GM19351 (cell line): Measurements from ENCODE around the gene NVL.

Source experiments
- ATAC-seq: cut with Tn5 transposase; IDR thresholded peaks from one replicate; pipeline ENCODE4 v1.9.1; 2021; ENCODE audit warnings: mild to moderate bottlenecking, moderate library complexity; ENCODE audit not compliant: unreplicated experiment

NVL gene

DNA sequence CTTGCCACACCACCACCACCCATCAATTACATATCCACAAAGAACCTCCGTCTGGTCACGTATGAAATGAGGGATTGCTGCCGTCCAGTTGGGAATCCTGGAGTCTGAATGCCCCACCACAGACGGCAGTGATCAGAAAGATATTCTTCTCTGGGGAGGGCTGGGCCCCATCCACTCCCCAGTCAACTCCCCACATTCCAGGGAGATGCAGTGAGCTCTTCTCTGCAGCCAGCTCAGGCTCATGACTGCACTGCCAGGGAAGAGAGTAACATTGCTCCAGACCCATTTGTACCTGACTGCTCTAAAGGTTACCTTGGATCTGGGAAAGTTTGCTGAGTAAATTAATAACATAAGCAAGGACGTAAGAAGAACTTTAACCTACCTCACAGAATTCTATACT is 128.6 kb downstream of the NVL start:
- no peak for ATAC-seq

DNA sequence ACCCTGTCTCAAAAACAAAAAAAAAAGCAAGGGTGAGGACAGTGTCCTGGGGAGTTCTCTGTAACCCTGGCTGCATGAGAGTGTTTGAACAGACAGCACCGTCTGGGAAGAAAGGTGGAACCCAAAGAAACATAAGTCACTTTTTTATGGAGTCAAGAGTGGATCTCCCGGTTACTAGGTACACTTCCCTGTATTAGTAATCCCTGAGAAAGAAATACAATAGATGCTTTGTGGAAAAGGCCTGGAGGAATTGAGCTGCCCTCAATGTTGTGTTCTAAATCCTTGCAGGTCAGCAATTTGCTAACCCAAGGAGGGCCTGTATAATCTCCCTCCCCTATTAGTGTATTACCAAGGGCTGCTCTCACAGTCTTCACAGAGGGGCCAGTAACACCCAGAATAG is 130.3 kb downstream of the NVL start:
- ATAC-seq = no peak

DNA sequence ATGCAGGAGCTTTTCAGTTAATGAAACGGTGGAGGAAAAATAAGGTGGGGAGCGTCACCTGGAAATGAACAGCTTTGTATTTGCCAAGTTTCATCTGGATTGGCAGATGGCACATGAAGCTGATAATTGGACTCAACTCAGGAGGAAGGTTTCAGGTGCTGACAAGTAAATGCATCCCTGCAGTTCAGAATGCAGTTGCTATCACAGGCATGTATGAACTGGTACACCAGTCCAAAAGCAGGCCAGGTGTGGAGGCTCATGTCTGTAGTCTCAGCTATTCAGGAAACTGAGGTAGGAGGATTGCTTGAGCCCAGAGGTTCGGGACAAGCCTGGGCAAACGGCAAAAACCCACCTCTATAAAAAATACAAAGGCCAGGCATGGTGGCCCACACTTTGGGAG is 131.4 kb downstream of the NVL start:
- no peak for ATAC-seq

DNA sequence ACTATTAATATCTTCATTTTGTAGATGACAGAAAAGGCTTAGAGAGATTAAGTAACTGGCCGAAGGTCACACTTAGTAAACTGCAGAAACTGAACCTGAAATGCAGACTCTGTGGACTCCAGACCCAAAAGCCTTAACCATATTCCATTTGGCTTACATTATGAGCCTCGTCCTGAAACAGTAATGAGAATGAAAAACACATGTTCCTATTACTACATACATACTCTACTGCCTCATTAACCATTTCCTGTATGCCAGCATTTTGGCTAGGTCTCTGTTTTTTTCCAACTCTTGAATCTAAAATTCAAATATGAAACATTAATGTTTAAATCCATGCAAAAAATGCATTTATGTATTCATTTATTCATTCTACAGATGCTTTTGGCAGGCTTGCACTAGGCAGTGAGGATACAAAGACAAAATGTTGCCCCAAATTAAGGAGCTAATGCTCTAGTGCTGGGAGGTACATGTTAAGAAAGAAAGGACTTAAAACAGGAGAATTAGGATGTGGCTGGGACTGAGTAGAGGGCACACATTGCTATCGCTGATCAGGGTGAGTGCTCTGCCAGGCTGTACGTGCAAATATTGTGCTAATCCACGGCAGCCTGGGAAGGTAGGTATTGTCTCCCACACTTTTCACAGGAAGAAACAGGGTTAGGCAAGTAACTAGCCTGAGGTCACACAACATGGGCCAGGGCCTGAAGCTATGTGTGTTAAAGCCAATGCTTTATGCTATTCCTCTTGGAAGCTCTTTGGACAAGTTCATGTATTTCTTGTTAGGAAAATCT is 133.0 kb downstream of the NVL start:
- no peak for ATAC-seq

DNA sequence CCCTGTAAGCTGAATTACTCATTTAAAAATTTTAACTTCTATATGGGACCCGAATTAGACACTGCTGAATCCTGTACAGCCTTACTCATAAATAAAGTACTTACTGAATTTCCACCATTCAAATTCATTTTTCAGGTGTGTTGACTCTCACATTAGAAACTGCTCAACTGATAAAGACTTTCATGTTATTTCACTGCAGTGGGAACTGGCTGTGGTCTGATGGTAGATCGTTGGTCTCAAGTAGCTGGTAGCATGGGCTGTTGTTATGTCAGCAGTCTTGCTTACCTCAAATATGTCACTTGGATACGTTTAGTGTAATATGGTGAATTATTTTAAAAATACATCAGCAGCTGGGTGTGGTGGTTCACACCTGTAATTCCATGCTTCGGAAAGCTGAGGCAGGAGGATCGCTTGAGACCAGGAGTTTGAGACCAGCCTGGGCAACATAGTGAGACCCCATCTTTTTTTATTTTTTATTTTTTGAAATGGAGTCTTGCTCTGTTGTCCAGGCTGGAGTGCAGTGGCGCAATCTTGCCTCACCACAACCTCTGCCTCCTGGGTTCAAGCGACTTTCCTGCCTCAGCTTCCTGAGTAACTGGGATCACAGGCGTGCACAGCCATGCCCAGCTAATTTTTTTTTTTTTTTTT is 136.5 kb downstream of the NVL start:
- no peak for ATAC-seq

DNA sequence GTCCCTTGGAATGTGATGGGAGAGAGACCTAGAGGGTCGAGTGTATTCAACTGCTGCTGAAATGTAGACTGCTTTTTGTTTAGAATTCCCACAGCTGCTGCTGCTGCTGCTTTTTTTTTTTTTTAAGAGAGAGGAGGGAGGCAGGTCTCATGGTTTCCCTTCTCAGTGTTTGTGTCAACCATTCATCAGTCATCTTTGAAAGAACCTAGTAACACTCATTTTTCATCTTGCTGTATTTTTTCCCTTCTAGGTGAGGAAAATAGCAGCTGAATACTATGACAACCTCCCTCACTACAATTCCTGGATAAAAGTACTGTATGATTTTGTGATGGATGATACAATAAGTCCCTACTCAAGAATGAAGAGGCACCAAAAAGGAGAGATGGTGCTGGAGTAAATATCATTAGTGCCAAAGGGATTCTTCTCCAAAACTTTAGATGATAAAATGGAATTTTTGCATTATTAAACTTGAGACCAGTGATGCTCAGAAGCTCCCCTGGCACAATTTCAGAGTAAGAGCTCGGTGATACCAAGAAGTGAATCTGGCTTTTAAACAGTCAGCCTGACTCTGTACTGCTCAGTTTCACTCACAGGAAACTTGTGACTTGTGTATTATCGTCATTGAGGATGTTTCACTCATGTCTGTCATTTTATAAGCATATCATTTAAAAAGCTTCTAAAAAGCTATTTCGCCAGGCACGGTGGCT is 137.7 kb downstream of the NVL start:
- ATAC-seq = no peak

DNA sequence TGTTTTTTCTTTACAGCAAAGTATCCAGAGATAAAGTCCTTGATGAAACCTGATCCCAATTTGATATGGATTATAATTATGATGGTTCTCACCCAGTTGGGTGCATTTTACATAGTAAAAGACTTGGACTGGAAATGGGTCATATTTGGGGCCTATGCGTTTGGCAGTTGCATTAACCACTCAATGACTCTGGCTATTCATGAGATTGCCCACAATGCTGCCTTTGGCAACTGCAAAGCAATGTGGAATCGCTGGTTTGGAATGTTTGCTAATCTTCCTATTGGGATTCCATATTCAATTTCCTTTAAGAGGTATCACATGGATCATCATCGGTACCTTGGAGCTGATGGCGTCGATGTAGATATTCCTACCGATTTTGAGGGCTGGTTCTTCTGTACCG is 140.4 kb downstream of the NVL start:
- no peak for ATAC-seq

DNA sequence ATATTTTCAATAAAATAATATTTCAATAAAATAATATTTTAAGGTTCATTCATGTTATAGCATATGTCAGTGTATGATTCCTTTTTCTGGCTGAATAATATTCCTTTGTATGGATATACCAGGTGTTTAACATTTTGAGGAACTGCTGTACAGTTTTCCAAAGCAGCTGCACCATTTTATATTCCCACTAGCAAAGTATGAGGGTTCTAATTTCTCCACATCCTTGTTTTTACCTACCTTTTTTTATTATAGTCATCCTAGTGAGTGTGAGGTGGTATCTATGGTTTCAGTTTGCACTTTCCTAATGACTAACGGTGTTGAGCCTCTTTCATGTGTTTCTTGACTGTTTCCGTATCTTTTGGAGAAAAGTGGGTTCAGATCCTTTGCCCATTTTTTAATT is 141.7 kb downstream of the NVL start:
- no peak for ATAC-seq

DNA sequence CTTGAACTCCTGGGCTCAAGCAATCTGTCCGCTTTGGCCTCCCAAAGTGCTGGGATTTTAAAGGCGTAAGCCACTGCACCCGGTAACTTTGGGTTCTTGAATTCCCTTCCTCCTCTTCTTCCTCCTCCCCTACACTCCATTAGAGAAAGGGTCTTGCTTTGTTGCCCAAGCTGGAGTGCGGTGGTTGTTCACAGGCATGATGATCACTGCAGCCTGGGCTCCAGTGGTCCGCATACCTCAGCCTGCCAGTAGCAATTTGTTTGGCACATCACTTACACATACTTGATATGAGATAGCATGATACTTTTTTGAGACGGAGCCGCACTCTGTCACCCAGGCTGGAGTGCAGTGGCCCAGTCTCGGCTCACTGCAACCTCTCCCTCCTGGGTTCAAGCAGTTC is 144.8 kb downstream of the NVL start:
- ATAC-seq = no peak

DNA sequence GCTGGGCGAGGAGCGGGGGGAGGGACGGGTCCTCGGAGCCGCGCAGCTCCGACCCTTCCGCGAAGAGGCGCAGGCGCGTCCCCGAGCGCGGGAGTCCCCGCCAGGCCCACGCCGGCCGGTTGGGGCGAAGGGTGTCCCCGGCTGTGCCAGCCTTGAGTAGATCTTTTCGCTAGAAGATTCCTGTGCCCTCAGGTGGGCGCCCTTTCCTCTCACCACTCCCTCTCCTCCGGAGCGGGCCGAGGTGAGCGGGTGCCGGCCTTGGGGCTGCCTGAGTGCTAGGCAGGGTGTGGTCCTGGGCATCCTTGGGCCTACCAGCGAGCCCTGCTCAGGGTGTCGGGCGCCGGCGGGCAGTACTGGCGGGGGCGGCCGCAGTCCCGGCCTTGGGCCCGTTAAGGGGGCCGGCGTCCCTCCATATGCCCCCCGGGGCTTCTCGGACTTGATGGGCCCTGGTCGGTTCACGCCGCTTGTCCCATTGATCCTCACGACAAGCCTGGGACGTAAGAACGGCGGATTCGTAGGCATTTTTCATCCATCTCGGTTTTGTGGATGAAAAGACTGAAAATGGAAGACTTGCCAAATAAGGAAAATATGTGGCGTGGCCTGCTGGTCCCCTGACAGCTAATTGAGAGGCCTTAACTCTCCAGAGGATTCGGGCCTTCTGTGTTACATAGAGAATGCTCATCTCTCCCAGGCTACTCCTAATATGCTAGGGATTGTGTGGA is 146.2 kb downstream of the NVL start:
- ATAC-seq = peak; percentile 36

DNA sequence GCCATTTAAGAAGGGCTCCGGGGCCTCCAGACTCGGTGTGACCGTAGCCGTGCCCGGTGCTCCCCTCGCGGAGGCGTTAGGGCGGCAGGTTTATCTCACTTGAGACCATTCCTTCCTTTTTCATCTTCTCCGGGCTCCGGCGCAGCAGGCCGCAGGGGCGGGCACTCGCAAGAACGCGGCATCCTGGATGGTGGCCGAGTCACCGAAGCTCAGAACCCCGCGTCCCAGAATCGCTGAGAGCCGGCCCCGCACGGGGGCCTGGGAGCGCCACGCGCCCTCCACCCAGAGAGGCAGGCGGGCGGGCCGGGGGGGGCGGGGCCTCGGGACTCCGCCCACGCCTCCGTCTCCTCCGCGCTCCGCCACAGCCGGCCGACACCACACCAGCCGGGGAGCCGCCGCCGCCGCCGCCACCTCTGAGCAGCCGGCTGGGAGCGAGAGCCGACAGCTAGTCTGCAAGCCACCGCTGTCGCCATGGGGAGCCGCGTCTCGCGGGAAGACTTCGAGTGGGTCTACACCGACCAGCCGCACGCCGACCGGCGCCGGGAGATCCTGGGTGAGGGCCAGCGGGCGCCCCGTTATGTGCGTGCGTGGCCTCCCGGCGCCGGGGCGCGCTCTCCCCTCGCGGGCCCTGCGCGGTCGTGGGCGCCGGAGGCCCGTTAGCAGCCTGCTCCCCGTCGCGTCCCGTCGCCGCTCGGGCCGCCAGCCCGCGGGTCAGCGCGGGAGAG is 146.9 kb downstream of the NVL start, which contains the start of gene DEGS1:
Gene DEGS1 (plus strand): TSS at position 375 of the 725 bp plus-strand sequence. CDS start 97 bp downstream, at position 472.
- ATAC-seq = peak; percentile 55

DNA sequence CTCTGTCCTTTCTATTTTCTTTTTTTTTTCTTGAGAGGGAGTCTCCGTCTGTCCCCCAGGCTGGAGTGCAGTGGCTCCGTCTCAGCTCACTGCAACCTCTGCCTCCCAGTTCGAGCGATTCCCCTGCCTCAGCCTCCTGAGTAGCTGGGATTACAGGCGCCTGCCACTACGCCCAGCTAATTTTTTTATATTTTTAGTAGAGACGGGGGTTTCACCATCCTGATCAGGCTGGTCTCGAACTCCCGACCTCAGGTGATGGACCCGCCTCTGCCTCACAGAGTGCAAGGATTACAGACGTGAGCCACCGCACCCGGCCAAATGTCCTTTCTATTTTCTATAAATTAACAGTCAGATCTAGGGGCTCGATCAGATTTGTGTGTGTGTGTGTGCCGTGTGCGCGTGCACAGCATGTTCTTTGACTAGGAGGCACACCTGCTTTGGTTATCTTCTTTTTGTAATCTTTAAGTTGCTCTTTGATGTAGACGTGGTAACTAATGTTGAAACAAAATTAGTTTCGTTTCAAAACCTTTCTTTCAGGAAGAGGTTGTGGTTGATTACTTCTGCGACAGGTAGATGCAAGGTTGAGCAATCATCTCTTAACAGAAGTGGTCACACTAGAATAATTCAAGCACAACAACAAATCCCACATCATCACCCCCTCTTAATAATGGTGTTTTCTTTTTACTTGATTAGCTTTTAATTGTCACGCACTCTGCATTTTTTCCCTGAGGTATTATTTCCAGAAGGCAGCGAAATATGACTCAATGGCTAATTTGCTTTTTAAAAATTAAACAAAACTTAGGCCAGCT is 147.7 kb downstream of the NVL start:
- ATAC-seq = peak; percentile 42

DNA sequence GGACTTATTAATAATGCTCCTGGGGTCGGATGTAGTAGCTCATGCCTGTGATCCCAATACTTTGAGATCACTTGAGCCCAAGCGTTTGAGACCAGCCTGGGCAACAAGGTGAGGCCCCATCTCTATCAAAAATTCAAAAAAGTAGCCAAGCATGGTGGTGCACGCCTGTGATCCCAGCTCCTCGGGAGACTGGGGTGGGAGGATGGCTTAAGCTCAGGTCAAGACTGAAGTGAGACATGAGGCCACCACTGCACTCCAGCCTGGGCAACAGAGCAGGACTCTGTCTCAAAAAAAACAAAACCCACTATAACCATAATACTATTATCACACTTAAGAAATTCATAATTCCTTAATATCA is 148.5 kb downstream of the NVL start:
- no peak for ATAC-seq

DNA sequence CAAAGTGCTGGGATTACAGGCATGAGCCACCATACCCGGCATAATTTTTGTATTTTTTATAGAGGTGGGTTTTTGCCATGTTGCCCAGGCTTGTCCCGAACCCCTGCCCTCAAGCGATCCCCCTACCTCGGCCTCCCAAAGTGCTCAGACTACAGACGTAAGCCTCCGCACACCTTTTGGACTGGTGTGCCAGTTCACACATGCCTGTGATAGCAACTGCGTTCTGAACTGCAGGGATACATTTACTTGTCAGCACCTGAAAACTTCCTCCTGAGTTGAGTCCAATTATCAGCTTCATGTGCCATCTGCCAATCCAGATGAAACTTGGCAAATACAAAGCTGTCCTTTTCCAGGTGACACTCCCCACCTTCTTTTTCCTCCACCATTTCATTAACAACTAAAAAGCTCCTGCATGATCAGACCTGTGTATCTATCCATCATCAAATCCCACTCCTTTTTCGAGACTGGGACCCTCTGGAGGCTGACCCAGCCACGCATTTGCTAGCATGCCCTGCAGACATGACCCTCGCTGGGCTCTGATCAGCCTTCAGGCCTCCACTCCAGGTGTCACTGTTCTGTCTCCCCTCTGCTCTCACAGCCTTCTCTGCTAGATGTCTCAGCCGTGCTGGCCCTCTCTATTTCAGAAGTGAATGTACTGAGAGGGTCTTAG is 149.1 kb downstream of the NVL start:
- no peak for ATAC-seq

DNA sequence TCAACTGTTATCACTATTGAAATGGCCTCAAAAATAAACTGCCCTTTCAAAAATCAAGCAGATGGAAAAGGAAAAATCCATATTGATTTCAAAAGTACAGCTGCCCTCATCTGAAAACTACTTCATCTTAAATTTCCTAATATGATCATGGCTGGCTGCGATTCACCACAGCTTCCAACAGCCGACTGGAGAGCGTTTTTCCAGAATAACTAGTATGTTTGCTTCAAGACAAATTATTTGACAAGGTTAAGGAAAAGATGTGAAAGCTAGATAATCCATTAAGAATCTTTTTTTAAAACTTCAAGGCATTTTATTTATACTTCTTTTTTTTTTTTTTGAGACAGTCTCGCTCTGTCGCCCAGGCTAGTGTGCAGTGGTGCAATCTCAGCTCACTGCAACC is 151.1 kb downstream of the NVL start:
- ATAC-seq = no peak

DNA sequence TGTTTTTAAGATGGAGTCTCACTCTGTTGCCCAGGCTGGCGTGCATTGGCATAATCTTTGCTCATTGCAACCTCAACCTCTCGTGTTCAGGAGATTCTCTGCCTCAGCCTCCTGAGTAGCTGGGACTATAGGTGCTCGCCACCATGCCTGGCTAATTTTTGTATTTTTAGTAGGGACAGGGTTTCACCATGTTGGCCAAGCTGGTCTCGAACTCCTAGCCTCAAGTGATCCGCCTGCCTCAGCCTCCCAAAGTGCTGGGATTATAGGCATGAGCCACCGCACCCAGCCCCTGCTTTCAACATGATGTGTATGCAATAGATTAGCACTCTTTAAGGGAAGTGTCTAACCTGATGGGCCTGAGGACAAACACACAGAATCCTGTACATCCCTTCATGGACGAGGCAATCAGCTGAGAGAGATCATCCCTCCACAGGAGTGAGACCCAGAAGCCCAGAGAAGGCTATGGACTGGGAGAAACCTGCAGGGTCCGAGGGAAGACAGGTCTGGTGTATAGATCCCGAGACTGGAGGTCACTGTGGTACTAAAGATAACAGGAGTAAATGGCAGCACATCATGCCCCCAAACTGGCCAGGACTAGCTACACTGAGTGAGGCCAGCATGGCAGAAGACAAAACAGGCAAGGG is 152.5 kb downstream of the NVL start:
- ATAC-seq = no peak
